GM19351 (cell line): ENCODE measurements around the gene NRG3.

ENCODE experiments used
- ATAC-seq: cut with Tn5 transposase; IDR thresholded peaks from one replicate; pipeline ENCODE4 v1.9.1; 2021; ENCODE audit warnings: mild to moderate bottlenecking, moderate library complexity; ENCODE audit not compliant: unreplicated experiment

Gene NRG3

GRCh38 chr10:81874875-81875466 is at the start of gene NRG3:
TSS of gene NRG3 (plus strand) at chr10:81875194.
- no peak for ATAC-seq

GRCh38 chr10:81828251-81828650 is 46.7 kb upstream of the NRG3 start:
- ATAC-seq, result no peak

- no peak for ATAC-seq
These were observed 43.9 kb upstream of the NRG3 start for GRCh38 chr10:81831060-81831459.

- no peak for ATAC-seq
These were observed 36.0 kb upstream of the NRG3 start for GRCh38 chr10:81838950-81839349.

GRCh38 chr10:81843042-81843441 is 32.0 kb upstream of the NRG3 start:
- ATAC-seq, result no peak

GRCh38 chr10:81847675-81848074 is 27.3 kb upstream of the NRG3 start:
- no peak for ATAC-seq

GRCh38 chr10:81848514-81848913 is 26.5 kb upstream of the NRG3 start:
- ATAC-seq, result no peak

- ATAC-seq, result no peak
These were observed 26.1 kb upstream of the NRG3 start for GRCh38 chr10:81848931-81849330.

- ATAC-seq, result no peak
These were observed 12.4 kb upstream of the NRG3 start for GRCh38 chr10:81862596-81862995.

- no peak for ATAC-seq
These were observed 11.2 kb upstream of the NRG3 start for GRCh38 chr10:81863771-81864170.

- ATAC-seq, result no peak
These were observed 9.4 kb upstream of the NRG3 start for GRCh38 chr10:81865581-81865980.

GRCh38 chr10:81866753-81867152 is 8.2 kb upstream of the NRG3 start:
- peak; percentile 44 for ATAC-seq

GRCh38 chr10:81870472-81870871 is 4.5 kb upstream of the NRG3 start:
- ATAC-seq, result no peak

- ATAC-seq, result no peak
These were observed 3.4 kb upstream of the NRG3 start for GRCh38 chr10:81871558-81871957.

- ATAC-seq, result no peak
These were observed 2.7 kb upstream of the NRG3 start for GRCh38 chr10:81872206-81872862.

GRCh38 chr10:81873231-81873931 is 1.6 kb upstream of the NRG3 start:
- no peak for ATAC-seq

GRCh38 chr10:81873932-81874816 is 820 bp upstream of the NRG3 start:
- ATAC-seq, result no peak

GRCh38 chr10:81875467-81876252 is 666 bp downstream of the NRG3 start:
- ATAC-seq, result no peak

- ATAC-seq, result no peak
These were observed 1.5 kb downstream of the NRG3 start for GRCh38 chr10:81876253-81877077.

- ATAC-seq, result no peak
These were observed 2.6 kb downstream of the NRG3 start for GRCh38 chr10:81877596-81877995.
